A673 (cell line): ENCODE measurements around the gene MAP7D2. TPM values are rescaled to one million over a fixed set of nuclear protein-coding genes. Genes with fewer than 3 reads are reported as not detected.

Experiments used
- BruUV-seq: library from RNA; stranded (reverse); fragments of 400-500 nt; replicated peaks from 2 replicates; lab custom pipeline; 2021; lab: Mats Ljungman, UMichigan
- CTCF ChIA-PET: fragments of 300-600 bp; sonication (Branson Sonifier 250); formaldehyde crosslinking; loops from one replicate; lab custom pipeline; 2022; ENCODE audit warnings: antibody characterized with exemption; lab: Charles Lee
- POLR2A ChIA-PET: fragments of 300-600 bp; sonication (Branson Sonifier 250); formaldehyde crosslinking; loops from one replicate; lab custom pipeline; 2022; ENCODE audit warnings: antibody characterized with exemption; ENCODE audit not compliant: low non-redundant PET; lab: Charles Lee
- DNase-seq: peaks from one replicate; pipeline ENCODE4 v3.0.0-alpha.2; 2015; ENCODE audit warnings: low spot score
- H3K27ac ChIP-seq: fragments of 200-600 bp; sonication (generic); 2 replicates; pipeline ENCODE4 v1.5.1; 2016; ENCODE audit warnings: mixed run types, low read depth, mild to moderate bottlenecking, mixed read lengths, antibody characterized with exemption, low read length; ENCODE audit not compliant: poor library complexity, severe bottlenecking
- H3K27me3 ChIP-seq: fragments of 200-600 bp; sonication (generic); replicated peaks from 2 replicates; pipeline ENCODE4 v1.6.1; 2017; ENCODE audit warnings: mixed run types, low read depth, mild to moderate bottlenecking, mixed read lengths, antibody characterized with exemption, low read length; ENCODE audit not compliant: insufficient read depth, poor library complexity
- H3K36me3 ChIP-seq: fragments of 200-600 bp; sonication (generic); 2 replicates; pipeline ENCODE4 v1.6.1; 2016; ENCODE audit warnings: mixed run types, mild to moderate bottlenecking, mixed read lengths, antibody characterized with exemption, low read length; ENCODE audit not compliant: insufficient read depth, poor library complexity, severe bottlenecking
- H3K4me1 ChIP-seq: fragments of 200-600 bp; sonication (generic); 2 replicates; pipeline ENCODE4 v1.6.1; 2017; ENCODE audit warnings: mixed run types, mild to moderate bottlenecking, mixed read lengths, antibody characterized with exemption, low read length; ENCODE audit not compliant: insufficient read depth, poor library complexity, severe bottlenecking
- H3K4me3 ChIP-seq: fragments of 200-600 bp; sonication (generic); 2 replicates; pipeline ENCODE4 v1.5.1; 2016; ENCODE audit warnings: low read depth, mixed run types, mild to moderate bottlenecking, mixed read lengths, low read length; ENCODE audit not compliant: poor library complexity, severe bottlenecking
- H3K9me3 ChIP-seq: fragments of 200-600 bp; sonication (generic); 2 replicates; pipeline ENCODE4 v1.6.1; 2016; ENCODE audit warnings: mixed run types, low read depth, mild to moderate bottlenecking, mixed read lengths, antibody characterized with exemption, low read length; ENCODE audit not compliant: poor library complexity, severe bottlenecking
- CTCF ChIP-seq: fragments of 300-800, 200-600 bp; sonication (generic); conservative IDR thresholded peaks from 2 replicates; pipeline ENCODE4 v1.5.1; 2017; ENCODE audit warnings: low read depth, mild to moderate bottlenecking, antibody characterized with exemption, low read length, moderate library complexity, mixed read lengths
- EZH2 ChIP-seq: fragments of 200-600 bp; sonication (generic); IDR thresholded peaks from 2 replicates; pipeline ENCODE4 v1.6.1; 2017; ENCODE audit warnings: borderline replicate concordance, low read depth, mild to moderate bottlenecking, mixed read lengths, antibody characterized with exemption, low read length; ENCODE audit not compliant: poor library complexity, severe bottlenecking
- intact Hi-C: fragments of 100-400 bp; cut with micrococcal nuclease; formaldehyde crosslinking; loops from one replicate; pipeline ENCODE4 v1.10.0; 2022; ENCODE audit not compliant: unreplicated experiment
- total RNA-seq: library from RNA; stranded (reverse); gene quantifications from 2 replicates; pipeline ENCODE4 v1.2.3, GENCODE V29; 2021

Gene MAP7D2
- total RNA-seq, 1 experiment from 2014 or later: 1.2 TPM

DNA sequence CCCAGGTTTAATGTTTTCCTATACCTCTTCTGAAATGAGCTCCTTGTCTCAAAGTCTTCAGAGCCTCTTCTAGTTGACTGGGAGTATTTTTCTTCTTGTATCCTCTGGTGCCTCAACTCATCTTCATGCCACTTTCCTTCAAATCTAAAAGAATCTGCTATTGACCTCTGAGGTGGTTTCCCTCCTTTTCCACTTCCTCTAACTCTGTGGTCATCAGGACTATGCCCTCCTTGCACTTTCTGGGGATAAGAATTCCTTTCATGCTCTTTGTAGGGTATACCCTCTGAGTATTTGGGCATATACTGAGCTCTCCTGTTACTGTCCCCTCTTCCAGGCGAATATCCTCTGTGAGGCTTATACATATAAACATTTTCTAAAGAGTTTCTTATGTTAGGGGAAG lies 150.7 kb downstream of the MAP7D2 start:
- Histone ChIP-seq H3K4me1 (no peaks in the 10 kb centered on the region), H3K36me3 (peaks cover 5% of the 10 kb centered on the region), H3K9me3 (no peaks in the 10 kb centered on the region), H3K27ac (no peak overlapping the region), H3K27me3 (peaks cover 3% of the 10 kb centered on the region), H3K4me3 (no peak overlapping the region)
- CTCF ChIA-PET: no interaction called here
- TF ChIP-seq CTCF: no peak
- TF ChIP-seq EZH2: no peak
- no TSS peak for BruUV-seq
- POLR2A ChIA-PET: no interaction called here
- no peak for DNase-seq
- intact Hi-C loops: no loop called here

DNA sequence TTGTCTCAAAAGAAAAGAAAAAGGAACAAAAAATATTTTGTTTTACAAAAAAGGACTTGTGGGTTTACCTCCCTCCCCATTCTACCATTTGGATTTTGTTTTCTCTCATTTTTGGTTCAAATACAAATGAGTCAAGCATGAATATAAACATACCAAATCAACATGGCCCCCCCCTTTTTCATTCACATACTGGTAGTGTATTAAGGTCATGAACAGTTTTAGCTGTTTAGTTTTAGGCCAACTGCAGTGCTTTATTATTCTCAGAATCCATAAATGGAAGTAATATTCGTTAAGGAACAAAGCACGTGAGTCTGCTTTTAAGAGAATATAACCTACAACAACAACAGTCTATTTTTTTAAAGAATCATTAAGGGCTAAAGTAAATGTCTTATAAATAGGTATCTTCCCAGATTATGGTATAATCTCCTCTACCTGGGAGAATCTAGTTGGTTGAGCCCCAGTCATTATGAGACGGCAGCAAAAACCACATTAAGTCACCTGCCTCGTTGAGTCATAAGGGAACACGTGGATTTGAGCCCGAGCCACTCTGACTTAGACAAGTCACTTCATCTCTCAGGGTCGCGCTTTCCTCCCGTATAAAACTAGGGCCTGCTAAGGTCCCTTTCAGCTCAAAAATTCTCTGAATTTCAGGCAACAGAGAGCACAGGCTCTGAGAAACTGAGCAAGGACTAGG lies 152.5 kb downstream of the MAP7D2 start:
- TF ChIP-seq EZH2: no peak
- no peak for TF ChIP-seq CTCF

DNA sequence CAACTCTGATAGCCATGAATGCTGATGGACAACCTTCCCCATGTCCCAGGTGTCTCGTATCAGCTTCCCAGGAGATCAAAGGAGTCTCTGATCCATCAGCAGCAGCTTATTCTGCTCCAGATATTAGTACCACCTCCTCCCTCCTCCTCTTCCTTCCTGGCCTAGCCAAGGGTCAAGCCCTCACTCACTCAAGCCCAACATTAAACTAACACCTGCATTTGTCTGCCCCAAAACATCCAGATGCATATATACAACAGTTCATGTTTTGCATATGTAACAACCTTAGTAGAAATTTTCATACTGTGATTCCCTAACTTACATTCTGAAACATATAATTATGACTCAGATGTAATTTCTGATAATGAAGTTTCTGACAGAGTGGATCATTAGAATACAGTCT lies 155.8 kb downstream of the MAP7D2 start:
- TF ChIP-seq CTCF (no peak), EZH2 (no peak)
- peaks cover 5% of the 10 kb centered on the region for H3K36me3 ChIP-seq
- DNase-seq: no peak
- H3K27me3 ChIP-seq: peaks cover 9% of the 10 kb centered on the region
- H3K27ac ChIP-seq: no peak overlapping the region
- BruUV-seq: no TSS peak
- no peak overlapping the region for H3K4me3 ChIP-seq
- ChIA-PET POLR2A (no interaction called here), CTCF (interaction anchor here (0.5 kb wide), 1 partner anchor 89 kb away, joined by 9 read pairs; no protein-coding TSS in a partner anchor)
- H3K4me1 ChIP-seq: no peaks in the 10 kb centered on the region
- no peaks in the 10 kb centered on the region for H3K9me3 ChIP-seq
- intact Hi-C loops: no loop called here

More for the DNA sequence above, 152.5 kb downstream of the MAP7D2 start:
- Histone ChIP-seq H3K4me1 (no peaks in the 10 kb centered on the region), H3K36me3 (peaks cover 5% of the 10 kb centered on the region), H3K9me3 (no peaks in the 10 kb centered on the region), H3K27ac (no peak overlapping the region), H3K27me3 (no peaks in the 10 kb centered on the region), H3K4me3 (no peak overlapping the region)
- ChIA-PET CTCF (no interaction called here), POLR2A (no interaction called here)
- DNase-seq: no peak
- no TSS peak for BruUV-seq
- intact Hi-C loops: no loop called here
